ENCODE measurements around the gene CUX1.
"Not testable (repeated sequence)": the region's sequence is repeated elsewhere in the genome, so short reads cannot be mapped to it uniquely, and the experiment has no call there.

CUX1 gene

GRCh38 chr7:102129636-102130370 lies 312.4 kb downstream of the CUX1 start:
- H3K4me3 ChIP-seq (ENCODE audit: low read depth, low read length) = no peak overlapping the region
- TF ChIP-seq CTCF (conservative IDR thresholded peaks at IDR 0.05; ENCODE audit: low read depth, low read length) = no peak
- peak; percentile 78 for DNase-seq (ENCODE audit: low read depth)

GRCh38 chr7:102132209-102132752 lies 314.9 kb downstream of the CUX1 start:
- peak; percentile 21 for DNase-seq (ENCODE audit: low read depth)
- H3K4me3 ChIP-seq (ENCODE audit: low read depth, low read length) = no peak overlapping the region
- TF ChIP-seq CTCF (conservative IDR thresholded peaks at IDR 0.05; ENCODE audit: low read depth, low read length) = no peak

GRCh38 chr7:102138676-102139075 lies 321.2 kb downstream of the CUX1 start:
- no peak for DNase-seq (ENCODE audit: low read depth)
- TF ChIP-seq CTCF (conservative IDR thresholded peaks at IDR 0.05; ENCODE audit: low read depth, low read length) = no peak
- no peak overlapping the region for H3K4me3 ChIP-seq (ENCODE audit: low read depth, low read length)

GRCh38 chr7:102140952-102141370 lies 323.5 kb downstream of the CUX1 start:
- DNase-seq (ENCODE audit: low read depth) = no peak

GRCh38 chr7:102142433-102142832 lies 325.0 kb downstream of the CUX1 start:
- not testable (repeated sequence) for DNase-seq (ENCODE audit: low read depth)

More at GRCh38 chr7:102140952-102141370, 323.5 kb downstream of the CUX1 start:
- TF ChIP-seq CTCF (conservative IDR thresholded peaks at IDR 0.05; ENCODE audit: low read depth, low read length) = no peak
- no peak overlapping the region for H3K4me3 ChIP-seq (ENCODE audit: low read depth, low read length)

GRCh38 chr7:102146122-102146521 lies 328.7 kb downstream of the CUX1 start:
- DNase-seq (ENCODE audit: low read depth) = no peak
- no peak overlapping the region for H3K4me3 ChIP-seq (ENCODE audit: low read depth, low read length)
- no peak for TF ChIP-seq CTCF (conservative IDR thresholded peaks at IDR 0.05; ENCODE audit: low read depth, low read length)

More at GRCh38 chr7:102142433-102142832, 325.0 kb downstream of the CUX1 start:
- not testable (repeated sequence) for H3K4me3 ChIP-seq (ENCODE audit: low read depth, low read length)

GRCh38 chr7:102147008-102147407 lies 329.6 kb downstream of the CUX1 start:
- TF ChIP-seq CTCF (conservative IDR thresholded peaks at IDR 0.05; ENCODE audit: low read depth, low read length) = no peak
- H3K4me3 ChIP-seq (ENCODE audit: low read depth, low read length) = no peak overlapping the region
- no peak for DNase-seq (ENCODE audit: low read depth)
